ENCODE results near the gene ANKRD52.
A peak's percentile ranks its signal among the peaks of the same experiment; 100 is the strongest.
"Not testable (repeated sequence)": the region's sequence is repeated elsewhere in the genome, so short reads cannot be mapped to it uniquely, and the experiment has no call there.

The ANKRD52 gene

GRCh38 chr12:56271031-56271430 lies 12.8 kb upstream of the ANKRD52 start:
- DNase-seq = no peak

- DNase-seq = no peak
These were observed 9.4 kb upstream of the ANKRD52 start for GRCh38 chr12:56267443-56268071.

GRCh38 chr12:56266693-56267442 lies 8.7 kb upstream of the ANKRD52 start, which contains the start of gene COQ10A:
COQ10A (plus strand) TSS chr12:56266942; CDS start chr12:56267119, 177 bp downstream.
- DNase-seq = peak; percentile 41

- not testable (repeated sequence) for DNase-seq
These were observed 8.0 kb upstream of the ANKRD52 start for GRCh38 chr12:56266068-56266692.

GRCh38 chr12:56262955-56263354 lies 4.8 kb upstream of the ANKRD52 start:
- DNase-seq = not testable (repeated sequence)

GRCh38 chr12:56261503-56262232 lies 3.5 kb upstream of the ANKRD52 start:
- DNase-seq = no peak

- DNase-seq = no peak
These were observed 2.7 kb upstream of the ANKRD52 start for GRCh38 chr12:56260921-56261320.

GRCh38 chr12:56260380-56260779 lies 2.2 kb upstream of the ANKRD52 start:
- DNase-seq = no peak

- no peak for DNase-seq
These were observed 618 bp upstream of the ANKRD52 start for GRCh38 chr12:56258820-56259183.

- DNase-seq = no peak
These were observed 605 bp downstream of the ANKRD52 start for GRCh38 chr12:56257491-56258067.

GRCh38 chr12:56257071-56257470 lies 1.1 kb downstream of the ANKRD52 start:
- no peak for DNase-seq

GRCh38 chr12:56256326-56256960 lies 1.7 kb downstream of the ANKRD52 start:
- DNase-seq = no peak

- no peak for DNase-seq
These were observed 2.5 kb downstream of the ANKRD52 start for GRCh38 chr12:56255671-56256070.

GRCh38 chr12:56253091-56253490 lies 5.1 kb downstream of the ANKRD52 start:
- no peak for DNase-seq

GRCh38 chr12:56252649-56253048 lies 5.5 kb downstream of the ANKRD52 start:
- DNase-seq = no peak

- DNase-seq = no peak
These were observed 9.5 kb downstream of the ANKRD52 start for GRCh38 chr12:56248711-56249110.

GRCh38 chr12:56247923-56248322 lies 10.3 kb downstream of the ANKRD52 start:
- no peak for DNase-seq

GRCh38 chr12:56244494-56244893 lies 13.7 kb downstream of the ANKRD52 start:
- no peak for DNase-seq

GRCh38 chr12:56243731-56244181 lies 14.4 kb downstream of the ANKRD52 start:
- no peak for DNase-seq

- DNase-seq = no peak
These were observed 15.2 kb downstream of the ANKRD52 start for GRCh38 chr12:56242986-56243385.

- DNase-seq = no peak
These were observed 16.5 kb downstream of the ANKRD52 start for GRCh38 chr12:56241424-56242303.
